Neuronal stem cell (in vitro differentiated cells): ENCODE data around the gene DIPK1C.

Experiments used
- DNase-seq: peaks from one replicate; pipeline ENCODE4 v3.0.0-alpha.2; 2013; ENCODE audit warnings: low spot score
- H2AFZ ChIP-seq: one replicate; pipeline ENCODE4 v1.6.1; 2013; ENCODE audit warnings: mild to moderate bottlenecking, low read length, inconsistent platforms
- H2AK5ac ChIP-seq: 2 replicates; pipeline ENCODE4 v1.6.1; 2013; ENCODE audit warnings: low read depth, mild to moderate bottlenecking, inconsistent platforms, low read length, moderate library complexity, mixed read lengths
- H2BK120ac ChIP-seq: 2 replicates; pipeline ENCODE4 v1.6.1; 2013; ENCODE audit warnings: low read depth, mild to moderate bottlenecking, inconsistent platforms, low read length, moderate library complexity, mixed read lengths
- H2BK12ac ChIP-seq: one replicate; pipeline ENCODE4 v1.6.1; 2013; ENCODE audit warnings: low read length, inconsistent platforms
- H2BK15ac ChIP-seq: 2 replicates; pipeline ENCODE4 v1.6.1; 2013; ENCODE audit warnings: mild to moderate bottlenecking, low read length, inconsistent platforms, mixed read lengths
- H2BK5ac ChIP-seq: one replicate; pipeline ENCODE4 v1.6.1; 2013; ENCODE audit warnings: inconsistent platforms, mild to moderate bottlenecking, low read length, moderate library complexity
- H3K14ac ChIP-seq: one replicate; pipeline ENCODE4 v1.6.1; 2013; ENCODE audit warnings: low read length, inconsistent platforms
- H3K18ac ChIP-seq: 2 replicates; pipeline ENCODE4 v1.6.1; 2013; ENCODE audit warnings: low read length, inconsistent platforms
- H3K23ac ChIP-seq: 2 replicates; pipeline ENCODE4 v1.6.1; 2013; ENCODE audit warnings: low read depth, mild to moderate bottlenecking, mixed read lengths, low read length, inconsistent platforms; ENCODE audit not compliant: poor library complexity
- H3K27ac ChIP-seq: replicated peaks from 3 replicates; pipeline ENCODE4 v1.5.1; 2013; ENCODE audit warnings: low read length, inconsistent platforms
- H3K27me3 ChIP-seq, 3 experiments: 2 replicates each; pipeline ENCODE4 v1.6.1; 2013; ENCODE audit warnings: low read length in 3 of 3, mild to moderate bottlenecking in 2 of 3, inconsistent platforms in 1 of 3, low read depth in 1 of 3, mixed read lengths in 1 of 3, moderate library complexity in 1 of 3; ENCODE audit not compliant: control insufficient read depth in 3 of 3, insufficient read depth in 3 of 3
- H3K36me3 ChIP-seq, 2 donors: replicated peaks in 1 of 2; 2 replicates each; pipeline ENCODE4 v1.6.1; 2013; ENCODE audit warnings: low read length in 2 of 2; ENCODE audit not compliant: control insufficient read depth in 2 of 2, insufficient read depth in 2 of 2
- H3K4ac ChIP-seq: 2 replicates; pipeline ENCODE4 v1.6.1; 2013; ENCODE audit warnings: inconsistent platforms, mild to moderate bottlenecking, low read length, moderate library complexity
- H3K4me1 ChIP-seq, 2 donors: 1 replicate in 1 of 2; 2 replicates in 1 of 2; pipeline ENCODE4 v1.6.1; 2013; ENCODE audit warnings: low read length in 2 of 2, low read depth in 1 of 2; ENCODE audit not compliant: control insufficient read depth in 2 of 2, insufficient read depth in 1 of 2
- H3K4me2 ChIP-seq: one replicate; pipeline ENCODE4 v1.6.1; 2013; ENCODE audit warnings: mild to moderate bottlenecking, low read length, inconsistent platforms; ENCODE audit not compliant: insufficient read depth, poor library complexity, severe bottlenecking
- H3K4me3 ChIP-seq, 2 donors: 2 replicates each; pipeline ENCODE4 v1.5.1; 2013; ENCODE audit warnings: low read length in 2 of 2, mild to moderate bottlenecking in 2 of 2, inconsistent platforms in 1 of 2, moderate library complexity in 1 of 2
- H3K79me1 ChIP-seq: one replicate; pipeline ENCODE4 v1.6.1; 2013; ENCODE audit warnings: low read depth, mild to moderate bottlenecking, inconsistent platforms, low read length, moderate library complexity
- H3K9ac ChIP-seq: one replicate; pipeline ENCODE4 v1.6.1; 2013; ENCODE audit warnings: mild to moderate bottlenecking, low read depth, low read length, inconsistent platforms; ENCODE audit not compliant: poor library complexity
- H3K9me3 ChIP-seq, 2 donors: replicated peaks in 1 of 2; 2 replicates each; pipeline versions ENCODE3 to v1.6.1; 2013; ENCODE audit warnings: low read length in 2 of 2, mild to moderate bottlenecking in 2 of 2, inconsistent platforms in 1 of 2, low read depth in 1 of 2, mixed read lengths in 1 of 2, moderate library complexity in 1 of 2; ENCODE audit not compliant: control insufficient read depth in 2 of 2, insufficient read depth in 1 of 2
- H4K8ac ChIP-seq: one replicate; pipeline ENCODE4 v1.6.1; 2013; ENCODE audit warnings: low read depth, mild to moderate bottlenecking, inconsistent platforms, low read length, moderate library complexity
- H4K91ac ChIP-seq: one replicate; pipeline ENCODE4 v1.6.1; 2013; ENCODE audit warnings: low read length, low read depth, mild to moderate bottlenecking, inconsistent platforms; ENCODE audit not compliant: poor library complexity
- WGBS, 2 donors: extraction: QIAGEN DNeasy Blood & Tissue Kit; methylation state at CpG; one replicate each; pipeline ENCODE4 v1.1.7; 2013; ENCODE audit warnings: missing lambda C conversion rate in 2 of 2, mixed read lengths in 1 of 2; ENCODE audit not compliant: insufficient read length in 2 of 2, insufficient replicate concordance in 1 of 2; ENCODE audit errors: extremely low coverage in 2 of 2; 5-methylcytosine and 5-hydroxymethylcytosine counted together

DIPK1C gene

GRCh38 chr18:74389171-74389927 lies 67.8 kb downstream of the DIPK1C start:
- Histone ChIP-seq H2AK5ac (peak overlapping the region; percentile 60), H4K91ac (no peak overlapping the region), H2BK5ac (no peak overlapping the region), H3K23ac (no peak overlapping the region), H2BK15ac (no peak overlapping the region), H3K36me3 (no peaks in the 10 kb centered on the region), H3K4me3 (no peak overlapping the region), H3K4me2 (no peak overlapping the region), H3K18ac (no peak overlapping the region), H3K27ac (no peak overlapping the region), H2AFZ (no peak overlapping the region), H4K8ac (no peak overlapping the region), H3K79me1 (no peaks in the 10 kb centered on the region), H3K9ac (no peak overlapping the region), H2BK12ac (no peak overlapping the region), H3K4ac (no peak overlapping the region), H3K4me1 (peaks cover 0 to 4% of the 10 kb centered on the region in 2 donors), H3K27me3 (peaks cover 0 to 18% (median 0%) of the 10 kb centered on the region in 3 experiments), H2BK120ac (no peak overlapping the region), H3K9me3 (no peaks in the 10 kb centered on the region), H3K14ac (no peak overlapping the region)
- DNase-seq = no peak
- WGBS, 2 donors = no CpG with 5 or more reads among the region's 6 CpGs

- Histone ChIP-seq H3K79me1 (no peaks in the 10 kb centered on the region), H3K4me2 (no peak overlapping the region), H4K91ac (no peak overlapping the region), H3K14ac (no peak overlapping the region), H3K27me3 (peaks cover 0 to 7% (median 0%) of the 10 kb centered on the region in 3 experiments), H2AK5ac (no peak overlapping the region), H2BK15ac (no peak overlapping the region), H3K18ac (no peak overlapping the region), H4K8ac (peak overlapping the region; percentile 33), H2BK5ac (no peak overlapping the region), H2BK120ac (no peak overlapping the region), H3K36me3 (no peaks in the 10 kb centered on the region), H3K9me3 (no peaks in the 10 kb centered on the region), H3K27ac (no peak overlapping the region), H2BK12ac (no peak overlapping the region), H3K4me3 (no peak overlapping the region), H2AFZ (no peak overlapping the region), H3K9ac (no peak overlapping the region), H3K4me1 (peaks cover 0 to 4% of the 10 kb centered on the region in 2 donors), H3K23ac (no peak overlapping the region), H3K4ac (no peak overlapping the region)
- no CpG with 5 or more reads among the region's 1 CpG for WGBS, 2 donors
- DNase-seq = no peak
Measured at GRCh38 chr18:74388227-74388626, 68.9 kb downstream of the DIPK1C start.

GRCh38 chr18:74387383-74387782 lies 69.7 kb downstream of the DIPK1C start:
- WGBS, 2 donors = no CpG with 5 or more reads among the region's 6 CpGs
- Histone ChIP-seq H3K4me2 (no peak overlapping the region), H3K36me3 (no peaks in the 10 kb centered on the region), H3K18ac (no peak overlapping the region), H2BK5ac (no peak overlapping the region), H2AFZ (no peak overlapping the region), H2AK5ac (no peak overlapping the region), H3K23ac (no peak overlapping the region), H3K9ac (no peak overlapping the region), H2BK120ac (no peak overlapping the region), H3K14ac (no peak overlapping the region), H3K4me3 (no peak overlapping the region), H3K4ac (no peak overlapping the region), H3K4me1 (peaks cover 0 to 4% of the 10 kb centered on the region in 2 donors), H4K91ac (no peak overlapping the region), H3K79me1 (no peaks in the 10 kb centered on the region), H2BK12ac (no peak overlapping the region), H3K9me3 (peaks cover 0 to 3% of the 10 kb centered on the region in 2 donors), H4K8ac (no peak overlapping the region), H2BK15ac (no peak overlapping the region), H3K27me3 (peaks cover 0 to 4% (median 0%) of the 10 kb centered on the region in 3 experiments), H3K27ac (no peak overlapping the region)
- no peak for DNase-seq
